Neuronal stem cell (in vitro differentiated cells): Measurements from ENCODE around the gene TVP23C.
A peak's percentile ranks its signal among the peaks of the same experiment; 100 is the strongest.
"Not testable (repeated sequence)": the region's sequence is repeated elsewhere in the genome, so short reads cannot be mapped to it uniquely, and the experiment has no call there.

Experiments used
- DNase-seq: peaks from one replicate; pipeline ENCODE4 v3.0.0-alpha.2; 2013; ENCODE audit warnings: low spot score
- H2AFZ ChIP-seq: one replicate; pipeline ENCODE4 v1.6.1; 2013; ENCODE audit warnings: mild to moderate bottlenecking, low read length, inconsistent platforms
- H2AK5ac ChIP-seq: 2 replicates; pipeline ENCODE4 v1.6.1; 2013; ENCODE audit warnings: low read depth, mild to moderate bottlenecking, inconsistent platforms, low read length, moderate library complexity, mixed read lengths
- H2BK120ac ChIP-seq: 2 replicates; pipeline ENCODE4 v1.6.1; 2013; ENCODE audit warnings: low read depth, mild to moderate bottlenecking, inconsistent platforms, low read length, moderate library complexity, mixed read lengths
- H2BK12ac ChIP-seq: one replicate; pipeline ENCODE4 v1.6.1; 2013; ENCODE audit warnings: low read length, inconsistent platforms
- H2BK15ac ChIP-seq: 2 replicates; pipeline ENCODE4 v1.6.1; 2013; ENCODE audit warnings: mild to moderate bottlenecking, low read length, inconsistent platforms, mixed read lengths
- H2BK5ac ChIP-seq: one replicate; pipeline ENCODE4 v1.6.1; 2013; ENCODE audit warnings: inconsistent platforms, mild to moderate bottlenecking, low read length, moderate library complexity
- H3K14ac ChIP-seq: one replicate; pipeline ENCODE4 v1.6.1; 2013; ENCODE audit warnings: low read length, inconsistent platforms
- H3K18ac ChIP-seq: 2 replicates; pipeline ENCODE4 v1.6.1; 2013; ENCODE audit warnings: low read length, inconsistent platforms
- H3K23ac ChIP-seq: 2 replicates; pipeline ENCODE4 v1.6.1; 2013; ENCODE audit warnings: low read depth, mild to moderate bottlenecking, mixed read lengths, low read length, inconsistent platforms; ENCODE audit not compliant: poor library complexity
- H3K27ac ChIP-seq: replicated peaks from 3 replicates; pipeline ENCODE4 v1.5.1; 2013; ENCODE audit warnings: low read length, inconsistent platforms
- H3K27me3 ChIP-seq, 3 experiments: 2 replicates each; pipeline ENCODE4 v1.6.1; 2013; ENCODE audit warnings: low read length in 3 of 3, mild to moderate bottlenecking in 2 of 3, inconsistent platforms in 1 of 3, low read depth in 1 of 3, mixed read lengths in 1 of 3, moderate library complexity in 1 of 3; ENCODE audit not compliant: control insufficient read depth in 3 of 3, insufficient read depth in 3 of 3
- H3K36me3 ChIP-seq, 2 donors: replicated peaks in 1 of 2; 2 replicates each; pipeline ENCODE4 v1.6.1; 2013; ENCODE audit warnings: low read length in 2 of 2; ENCODE audit not compliant: control insufficient read depth in 2 of 2, insufficient read depth in 2 of 2
- H3K4ac ChIP-seq: 2 replicates; pipeline ENCODE4 v1.6.1; 2013; ENCODE audit warnings: inconsistent platforms, mild to moderate bottlenecking, low read length, moderate library complexity
- H3K4me1 ChIP-seq, 2 donors: 1 replicate in 1 of 2; 2 replicates in 1 of 2; pipeline ENCODE4 v1.6.1; 2013; ENCODE audit warnings: low read length in 2 of 2, low read depth in 1 of 2; ENCODE audit not compliant: control insufficient read depth in 2 of 2, insufficient read depth in 1 of 2
- H3K4me2 ChIP-seq: one replicate; pipeline ENCODE4 v1.6.1; 2013; ENCODE audit warnings: mild to moderate bottlenecking, low read length, inconsistent platforms; ENCODE audit not compliant: insufficient read depth, poor library complexity, severe bottlenecking
- H3K4me3 ChIP-seq, 2 donors: 2 replicates each; pipeline ENCODE4 v1.5.1; 2013; ENCODE audit warnings: low read length in 2 of 2, mild to moderate bottlenecking in 2 of 2, inconsistent platforms in 1 of 2, moderate library complexity in 1 of 2
- H3K79me1 ChIP-seq: one replicate; pipeline ENCODE4 v1.6.1; 2013; ENCODE audit warnings: low read depth, mild to moderate bottlenecking, inconsistent platforms, low read length, moderate library complexity
- H3K9ac ChIP-seq: one replicate; pipeline ENCODE4 v1.6.1; 2013; ENCODE audit warnings: mild to moderate bottlenecking, low read depth, low read length, inconsistent platforms; ENCODE audit not compliant: poor library complexity
- H3K9me3 ChIP-seq, 2 donors: replicated peaks in 1 of 2; 2 replicates each; pipeline versions ENCODE3 to v1.6.1; 2013; ENCODE audit warnings: low read length in 2 of 2, mild to moderate bottlenecking in 2 of 2, inconsistent platforms in 1 of 2, low read depth in 1 of 2, mixed read lengths in 1 of 2, moderate library complexity in 1 of 2; ENCODE audit not compliant: control insufficient read depth in 2 of 2, insufficient read depth in 1 of 2
- H4K8ac ChIP-seq: one replicate; pipeline ENCODE4 v1.6.1; 2013; ENCODE audit warnings: low read depth, mild to moderate bottlenecking, inconsistent platforms, low read length, moderate library complexity
- H4K91ac ChIP-seq: one replicate; pipeline ENCODE4 v1.6.1; 2013; ENCODE audit warnings: low read length, low read depth, mild to moderate bottlenecking, inconsistent platforms; ENCODE audit not compliant: poor library complexity
- WGBS, 2 donors: extraction: QIAGEN DNeasy Blood & Tissue Kit; methylation state at CpG; one replicate each; pipeline ENCODE4 v1.1.7; 2013; ENCODE audit warnings: missing lambda C conversion rate in 2 of 2, mixed read lengths in 1 of 2; ENCODE audit not compliant: insufficient read length in 2 of 2, insufficient replicate concordance in 1 of 2; ENCODE audit errors: extremely low coverage in 2 of 2; 5-methylcytosine and 5-hydroxymethylcytosine counted together

The TVP23C gene

DNA sequence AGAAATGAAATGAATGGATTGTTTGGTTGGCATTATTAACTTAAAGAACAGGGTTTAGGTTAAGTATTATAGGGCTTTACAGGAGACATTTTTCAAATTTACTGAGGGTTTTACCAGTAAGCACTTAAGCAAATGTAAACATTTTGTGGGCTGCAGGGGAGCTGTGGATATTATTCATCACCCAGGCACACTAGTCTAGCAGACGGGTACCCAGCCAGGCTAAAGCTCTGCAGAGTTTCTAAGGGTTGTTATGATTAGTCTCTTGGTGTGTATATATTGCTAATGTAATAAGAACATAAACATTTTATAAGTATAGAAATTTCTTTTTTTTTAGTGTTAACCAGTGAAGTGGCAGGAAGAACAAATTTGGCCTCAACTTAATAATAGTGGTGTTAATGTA lies 13.6 kb upstream of the TVP23C start:
- not testable (repeated sequence) for H2BK120ac ChIP-seq, H4K8ac ChIP-seq, H3K4me3 ChIP-seq, H3K36me3 ChIP-seq, H3K9me3 ChIP-seq, H2BK15ac ChIP-seq, H3K79me1 ChIP-seq, H4K91ac ChIP-seq, H3K14ac ChIP-seq, H2BK5ac ChIP-seq, DNase-seq, H2BK12ac ChIP-seq, H3K27ac ChIP-seq, H3K4ac ChIP-seq, H3K27me3 ChIP-seq, H2AK5ac ChIP-seq, H3K4me2 ChIP-seq, H3K4me1 ChIP-seq, H3K9ac ChIP-seq, H3K18ac ChIP-seq, H2AFZ ChIP-seq, H3K23ac ChIP-seq
- whole genome bisulfite sequencing, 2 donors = no CpG with 5 or more reads among the region's 1 CpG

DNA sequence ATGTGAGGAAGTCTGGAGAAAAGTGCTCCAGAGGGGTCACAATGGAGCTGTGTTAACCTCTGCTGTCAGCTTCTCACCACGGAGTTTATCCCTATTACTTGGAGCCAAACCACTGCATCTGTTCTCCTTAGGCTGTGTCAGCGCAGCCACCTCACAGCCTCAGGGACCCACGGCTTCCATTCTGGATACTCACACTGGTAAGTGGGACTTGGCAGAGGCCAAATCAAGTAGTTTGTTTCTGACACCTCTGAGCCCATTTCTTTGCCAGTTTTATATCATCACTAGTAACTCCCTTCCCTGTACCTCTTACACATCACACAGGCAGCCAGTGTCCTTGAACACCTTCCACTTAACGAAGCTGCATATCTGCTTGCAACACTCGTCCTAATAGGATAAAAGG lies 11.4 kb upstream of the TVP23C start:
- H3K9me3 ChIP-seq, H2BK12ac ChIP-seq, H3K4me3 ChIP-seq, H2BK15ac ChIP-seq, H3K18ac ChIP-seq, H4K91ac ChIP-seq, H2AK5ac ChIP-seq, H3K4ac ChIP-seq, H3K36me3 ChIP-seq, H3K27ac ChIP-seq, DNase-seq, H3K23ac ChIP-seq, H4K8ac ChIP-seq, H3K4me1 ChIP-seq, H2BK5ac ChIP-seq, H2AFZ ChIP-seq, H3K4me2 ChIP-seq, H2BK120ac ChIP-seq, H3K79me1 ChIP-seq, H3K9ac ChIP-seq, H3K27me3 ChIP-seq, H3K14ac ChIP-seq: not testable (repeated sequence)
- WGBS, 2 donors = no CpG with 5 or more reads among the region's 5 CpGs

DNA sequence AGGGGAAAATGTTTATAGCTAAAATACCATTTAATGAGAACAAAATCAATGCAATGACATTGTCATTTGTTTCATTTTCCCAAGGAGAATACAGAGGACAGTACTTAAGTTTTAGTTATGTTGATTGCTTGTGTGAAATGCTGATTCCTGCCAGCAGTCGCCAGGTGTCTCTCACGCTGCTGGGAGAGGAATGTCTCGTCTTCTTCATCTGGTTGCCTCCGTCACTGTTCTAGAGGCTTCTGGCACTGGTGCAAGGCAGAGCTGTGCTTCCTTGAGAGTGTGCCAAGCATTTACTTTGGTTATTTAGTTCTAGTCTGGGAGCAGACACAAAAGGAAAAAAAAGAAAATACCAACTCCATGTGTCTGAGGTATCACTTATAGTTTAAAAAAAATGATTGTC lies 10.6 kb upstream of the TVP23C start:
- not testable (repeated sequence) for H3K18ac ChIP-seq, H2AK5ac ChIP-seq, H4K91ac ChIP-seq, H3K4me2 ChIP-seq, H3K4me1 ChIP-seq, H2BK12ac ChIP-seq, H2BK15ac ChIP-seq, H2BK120ac ChIP-seq, H3K23ac ChIP-seq, H4K8ac ChIP-seq, H2BK5ac ChIP-seq, H3K79me1 ChIP-seq, H2AFZ ChIP-seq, H3K4ac ChIP-seq, H3K9me3 ChIP-seq, H3K9ac ChIP-seq, H3K27ac ChIP-seq, H3K36me3 ChIP-seq, DNase-seq, H3K27me3 ChIP-seq, H3K4me3 ChIP-seq, H3K14ac ChIP-seq
- no CpG with 5 or more reads among the region's 4 CpGs for WGBS, 2 donors

DNA sequence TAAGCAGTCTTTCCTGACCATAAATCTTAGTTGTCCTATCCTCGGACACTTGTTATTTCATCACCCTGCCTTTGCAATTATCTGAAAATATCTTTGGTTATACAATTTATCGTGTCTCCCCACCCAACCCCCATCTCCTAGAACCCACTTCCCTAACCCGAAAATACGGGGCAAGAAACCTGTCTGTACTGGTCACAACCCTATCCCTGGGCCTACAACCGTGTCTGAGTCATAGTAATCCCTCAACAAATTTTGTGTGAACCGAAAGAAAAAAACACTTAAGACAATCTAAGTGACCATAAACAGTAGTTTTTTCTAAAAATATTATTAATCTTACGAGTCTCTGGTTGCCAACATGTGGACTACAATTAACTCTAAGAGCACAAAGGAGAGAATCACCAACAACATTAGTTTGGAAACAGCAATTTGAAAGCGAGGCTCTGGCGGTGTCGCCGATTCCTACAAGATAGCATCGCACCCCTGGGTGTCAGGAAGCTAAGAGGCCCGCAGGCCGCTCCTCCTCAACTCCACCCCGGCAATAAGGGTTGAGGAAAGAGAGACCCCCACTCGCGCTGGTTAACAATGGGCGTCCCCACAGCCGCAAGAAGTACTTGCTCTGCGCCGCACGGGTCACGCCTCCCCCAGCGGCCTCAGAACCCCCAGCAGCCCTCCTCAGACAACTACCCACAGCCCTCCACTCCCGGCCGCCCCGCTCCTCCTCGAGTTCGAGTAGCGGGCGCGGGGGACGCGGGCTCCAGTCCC lies 489 bp downstream of the TVP23C start:
- Histone ChIP-seq H2AFZ (peak overlapping the region; percentile 92), H3K18ac (peak overlapping the region; percentile 90), H3K4me2 (peak overlapping the region; percentile 25), H3K9ac (peak overlapping the region; percentile 88), H3K4me3 (peak overlapping the region; percentile 71 to 96), H3K27ac (peak overlapping the region; percentile 22), H3K23ac (peak overlapping the region; percentile 99)
- not testable (repeated sequence) for DNase-seq, H3K36me3 ChIP-seq, H3K14ac ChIP-seq, H3K4me1 ChIP-seq, H4K8ac ChIP-seq, H3K9me3 ChIP-seq, H3K4ac ChIP-seq, H3K27me3 ChIP-seq, H3K79me1 ChIP-seq, H2AK5ac ChIP-seq, H2BK12ac ChIP-seq, H2BK15ac ChIP-seq, H2BK120ac ChIP-seq, H4K91ac ChIP-seq, H2BK5ac ChIP-seq
- no CpG with 5 or more reads among the region's 34 CpGs for whole genome bisulfite sequencing, 2 donors
